GM19395 (cell line): Measurements from ENCODE around the gene ZDHHC16.
A peak's percentile ranks its signal among the peaks of the same experiment; 100 is the strongest.
"Not testable (repeated sequence)": the region's sequence is repeated elsewhere in the genome, so short reads cannot be mapped to it uniquely, and the experiment has no call there.

Experiments used
- ATAC-seq: cut with Tn5 transposase; IDR thresholded peaks from one replicate; pipeline ENCODE4 v1.9.1; 2021; ENCODE audit warnings: mild to moderate bottlenecking, moderate library complexity; ENCODE audit not compliant: unreplicated experiment

ZDHHC16 gene

DNA sequence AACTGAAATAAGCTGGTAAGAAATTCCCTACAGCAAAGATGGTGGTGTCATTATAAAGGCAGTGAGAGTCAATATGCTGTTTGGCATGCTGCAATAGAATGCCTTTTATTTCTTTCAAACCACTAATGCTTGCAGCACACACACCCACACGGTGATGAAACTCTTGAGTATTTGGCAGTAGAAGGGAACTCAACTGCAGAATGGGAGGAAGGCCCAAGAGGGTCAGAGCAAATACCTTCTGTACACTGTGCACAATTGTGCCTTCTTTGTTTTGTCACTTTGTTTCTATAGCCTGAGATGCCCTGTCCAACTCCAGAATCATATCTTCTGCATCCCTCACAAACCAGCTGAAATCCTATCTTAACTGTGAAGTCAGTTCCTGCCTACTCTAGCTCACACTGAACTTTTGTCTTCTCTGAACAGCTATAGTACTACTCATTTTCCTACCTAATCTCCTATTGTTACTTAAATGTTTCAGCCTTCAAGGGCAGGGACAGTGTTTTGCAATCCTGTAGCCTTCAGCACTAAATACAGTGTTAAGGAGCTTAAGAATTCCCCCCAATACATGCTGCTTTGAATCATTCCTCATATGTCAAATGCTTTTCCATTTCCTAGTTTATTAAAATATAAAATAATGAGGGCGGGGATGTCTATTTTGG, 30.1 kb downstream of the ZDHHC16 start:
- ATAC-seq = no peak

DNA sequence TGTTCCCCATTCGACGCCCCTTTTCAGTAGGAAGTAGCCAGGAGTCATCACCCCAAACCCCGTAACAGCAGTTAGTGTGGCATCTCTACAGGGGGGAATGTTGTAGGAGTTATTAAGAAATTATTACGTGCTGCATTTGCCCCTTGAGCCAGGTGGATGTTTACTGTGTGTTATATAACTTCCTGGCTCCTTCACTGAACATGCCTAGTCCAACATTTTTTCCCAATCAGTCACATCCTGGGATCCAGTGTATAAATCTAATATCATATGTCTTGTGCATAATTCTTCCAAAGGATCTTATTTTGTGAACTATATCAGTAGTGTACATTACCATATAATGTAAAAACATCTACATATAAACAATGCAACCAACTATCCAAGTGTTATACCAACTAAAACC, 33.4 kb downstream of the ZDHHC16 start:
- not testable (repeated sequence) for ATAC-seq

- ATAC-seq = no peak
These were observed 34.0 kb downstream of the ZDHHC16 start for GRCh38 chr10:97479939-97480338.

DNA sequence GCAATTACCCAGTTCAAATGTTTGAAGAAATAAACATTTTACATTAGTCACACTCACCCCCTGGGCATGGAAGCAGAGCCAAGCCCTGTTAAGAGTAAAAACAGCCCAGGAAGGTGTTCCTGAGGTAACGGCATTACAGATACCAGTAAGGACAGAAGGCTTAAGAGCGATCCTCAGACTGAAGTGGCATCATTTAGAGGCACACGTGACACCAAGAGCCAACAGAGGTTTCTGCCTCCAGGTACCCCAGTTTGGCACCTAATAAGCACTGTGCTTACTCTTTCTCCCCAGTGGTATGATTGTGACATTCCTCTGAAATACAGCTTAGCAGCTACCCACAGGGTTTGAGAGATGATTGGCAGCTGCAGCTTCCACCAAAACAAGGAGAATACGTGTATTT, 35.1 kb downstream of the ZDHHC16 start:
- ATAC-seq = no peak

- no peak for ATAC-seq
These were observed 36.4 kb downstream of the ZDHHC16 start for GRCh38 chr10:97482381-97482780.

- no peak for ATAC-seq
These were observed 37.5 kb downstream of the ZDHHC16 start for GRCh38 chr10:97483506-97483905.

DNA sequence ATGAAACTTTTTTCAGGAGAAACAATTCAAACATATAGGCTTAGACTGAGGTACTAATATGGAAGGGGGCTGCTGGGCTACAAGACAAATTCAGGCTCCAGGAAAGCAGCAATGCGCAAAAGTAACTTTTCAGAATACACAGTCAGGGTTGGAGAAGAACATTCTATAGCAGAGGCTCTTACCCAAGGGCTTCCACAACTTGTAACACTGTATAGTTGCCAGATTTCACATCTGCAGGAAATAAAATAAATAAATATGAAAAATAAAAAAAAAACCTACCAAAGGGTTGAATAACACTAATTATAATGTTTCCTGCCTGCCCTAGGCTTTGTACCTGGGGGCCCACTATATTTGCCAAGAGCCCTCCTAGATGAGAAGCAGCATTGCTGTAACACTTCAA, 37.9 kb downstream of the ZDHHC16 start:
- no peak for ATAC-seq

DNA sequence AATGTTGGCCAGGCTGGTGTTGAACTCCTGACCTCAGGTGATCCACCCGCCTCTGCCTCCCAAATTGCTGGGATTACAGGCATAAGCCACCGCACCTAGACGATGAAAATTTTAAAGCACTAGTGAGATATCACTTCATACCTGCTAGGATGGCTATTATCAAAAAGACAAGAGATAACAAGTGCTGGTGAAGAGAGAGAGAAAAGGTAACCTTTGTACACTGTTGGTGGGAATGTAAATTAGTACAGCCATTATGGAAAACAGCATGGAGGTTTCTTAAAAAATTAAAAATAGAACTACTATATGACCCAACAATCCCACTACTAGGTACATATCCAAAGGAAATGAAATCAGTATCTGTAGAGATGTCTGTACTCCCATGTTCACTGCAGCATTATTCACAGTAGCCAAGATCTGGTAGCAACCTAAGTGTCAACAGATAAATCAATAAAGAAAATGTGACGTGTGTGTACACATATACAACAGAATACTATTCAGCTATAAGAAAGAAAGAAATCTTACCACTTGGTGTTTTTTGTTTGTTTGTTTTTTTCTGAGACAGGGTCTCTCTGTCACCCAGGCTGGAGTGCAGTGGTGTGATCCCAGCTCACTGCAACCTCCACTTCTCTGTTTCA, 39.8 kb downstream of the ZDHHC16 start:
- no peak for ATAC-seq

- ATAC-seq = no peak
These were observed 44.6 kb downstream of the ZDHHC16 start for GRCh38 chr10:97490592-97490991.

- ATAC-seq = no peak
These were observed 48.2 kb downstream of the ZDHHC16 start for GRCh38 chr10:97494151-97494550.

GRCh38 chr10:97494863-97495506, 49.0 kb downstream of the ZDHHC16 start:
- ATAC-seq = no peak

DNA sequence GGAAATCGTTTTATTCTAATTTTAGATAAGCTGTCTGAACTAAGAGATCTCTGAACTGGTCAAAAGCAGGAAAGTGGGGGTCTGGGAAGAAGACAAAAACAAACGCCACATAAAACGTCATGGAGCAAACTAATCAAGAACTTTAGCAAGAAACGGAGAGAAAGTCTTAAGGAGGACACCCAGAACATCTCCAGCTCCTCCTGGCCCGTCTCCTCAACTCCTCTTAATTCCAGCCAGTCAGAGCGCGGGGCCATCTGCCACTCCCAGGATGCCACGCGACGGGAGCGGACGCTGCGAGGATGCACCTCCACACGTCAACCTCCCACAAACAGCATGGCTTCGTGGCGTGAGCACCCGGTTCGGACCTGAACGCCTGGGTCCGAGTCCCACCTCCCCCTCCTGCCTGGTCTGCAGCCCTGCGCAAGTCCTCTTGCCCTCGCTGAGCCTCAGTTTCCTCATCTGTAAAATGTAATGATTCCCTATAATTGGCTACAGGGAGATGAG, 51.6 kb downstream of the ZDHHC16 start:
- ATAC-seq = peak; percentile 41

DNA sequence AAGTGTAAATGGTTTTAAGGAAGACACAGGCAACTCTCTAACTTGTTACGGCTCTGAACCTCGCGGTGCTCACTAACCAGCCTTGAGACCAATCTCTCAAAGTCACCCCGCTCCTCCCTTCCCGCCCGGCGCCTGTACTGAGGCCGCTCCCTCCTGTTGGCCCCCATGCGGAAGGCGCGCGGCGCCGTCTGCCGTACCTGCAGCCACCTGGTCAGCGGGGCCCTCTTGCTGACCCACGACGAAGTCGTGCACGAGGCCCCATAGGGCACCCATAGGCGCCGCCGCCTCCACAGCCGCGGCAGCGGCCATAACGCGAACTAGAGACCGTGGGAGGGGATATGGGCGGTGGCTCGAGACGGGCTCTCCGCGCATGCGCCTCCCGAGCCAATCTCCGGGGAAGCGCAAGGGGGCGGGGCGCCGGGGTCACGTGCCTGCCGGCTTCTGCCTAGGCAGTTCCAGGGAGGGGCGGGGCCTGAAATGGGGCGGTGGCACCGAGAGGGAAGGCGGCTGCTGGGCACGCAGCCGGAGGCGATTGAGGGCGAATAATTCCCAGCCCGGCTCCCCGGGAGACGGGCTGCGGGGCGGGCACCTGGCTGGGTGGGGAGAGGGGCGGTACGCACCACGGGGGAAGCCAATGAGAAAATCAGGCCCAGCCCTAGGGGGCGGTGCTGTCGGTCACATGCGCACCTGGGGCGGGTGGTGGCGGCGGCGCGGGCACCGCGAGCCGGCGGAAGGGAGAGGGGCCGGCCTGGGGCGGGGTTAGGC, 52.3 kb downstream of the ZDHHC16 start, which contains the start of gene MMS19:
Gene MMS19 (minus strand): TSS at position 347 of the 765 bp plus-strand sequence. CDS start 38 bp downstream, at position 309.
- peak; percentile 92 for ATAC-seq

DNA sequence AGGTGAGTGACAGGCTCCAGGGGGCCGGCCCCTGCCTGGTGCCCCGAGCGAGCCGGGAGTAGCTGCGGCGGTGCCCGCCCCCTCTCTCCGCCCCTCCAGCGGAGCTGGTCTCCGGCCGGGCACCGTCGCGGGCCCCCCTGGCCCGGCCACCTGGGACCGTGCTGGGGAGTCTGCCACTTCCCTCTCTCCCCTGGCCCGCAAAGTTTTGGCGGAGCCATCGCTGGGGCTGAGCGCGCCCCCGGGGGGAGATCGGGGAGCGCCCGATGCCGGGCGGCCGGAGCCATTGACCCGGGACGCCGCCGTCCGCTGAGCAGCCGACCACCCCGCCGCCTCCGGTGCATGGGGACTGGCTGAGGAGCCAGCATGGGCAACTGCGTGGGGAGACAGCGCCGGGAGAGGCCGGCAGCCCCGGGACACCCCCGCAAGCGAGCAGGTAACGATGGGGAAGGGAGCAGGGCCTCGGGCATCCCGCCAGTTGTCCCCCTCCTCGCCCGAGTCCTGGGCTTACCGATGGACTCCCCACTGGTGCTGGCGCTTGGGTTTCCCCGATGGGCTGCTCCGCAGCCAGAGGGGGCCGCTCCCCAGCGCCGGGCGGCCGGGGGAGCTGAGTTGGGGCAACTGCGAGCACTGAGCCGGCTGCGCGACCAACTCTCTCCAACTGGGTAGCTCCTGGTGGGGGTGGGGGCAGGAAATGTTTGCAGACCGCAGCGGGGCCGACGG, 53.0 kb downstream of the ZDHHC16 start, which contains the start of gene UBTD1:
Gene UBTD1 (plus strand): TSS at position 84 of the 720 bp plus-strand sequence. CDS start 280 bp downstream, at position 364.
- ATAC-seq = peak; percentile 7

DNA sequence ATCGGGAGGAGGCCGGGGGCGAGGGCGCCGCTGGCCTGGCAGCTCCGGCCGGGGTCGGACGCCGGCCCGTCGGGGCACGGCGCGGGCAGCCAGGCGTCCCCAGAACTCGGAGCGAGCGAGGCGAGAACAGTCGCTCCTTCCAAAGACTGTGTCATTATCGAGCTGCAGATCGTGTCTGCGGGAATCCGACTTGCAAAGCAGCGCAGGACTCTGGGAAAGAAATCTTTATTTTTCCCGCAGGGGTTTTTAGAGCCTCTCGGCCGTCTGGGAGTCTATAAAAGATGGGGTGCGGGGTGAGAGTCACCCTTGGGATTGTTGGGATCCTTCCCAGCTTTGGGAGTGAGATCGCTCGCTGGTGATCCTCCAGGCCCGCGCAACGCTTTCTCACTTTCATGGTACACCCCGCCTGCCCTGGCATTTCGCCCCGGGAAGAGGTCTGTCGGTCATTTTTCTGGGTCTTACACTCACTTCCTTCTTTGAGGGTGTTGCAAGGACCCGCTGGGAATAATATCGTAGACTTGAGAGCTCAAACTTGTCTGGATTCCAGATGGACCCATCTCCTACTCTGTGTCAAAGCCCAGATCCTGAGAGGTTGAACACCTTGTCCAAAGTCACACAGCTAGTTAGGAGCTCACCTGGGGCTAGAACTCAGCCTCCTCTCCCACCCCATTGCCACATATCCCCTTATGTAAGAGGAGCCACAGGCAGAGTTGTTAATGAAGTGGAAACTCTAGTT, 53.8 kb downstream of the ZDHHC16 start:
- no peak for ATAC-seq

DNA sequence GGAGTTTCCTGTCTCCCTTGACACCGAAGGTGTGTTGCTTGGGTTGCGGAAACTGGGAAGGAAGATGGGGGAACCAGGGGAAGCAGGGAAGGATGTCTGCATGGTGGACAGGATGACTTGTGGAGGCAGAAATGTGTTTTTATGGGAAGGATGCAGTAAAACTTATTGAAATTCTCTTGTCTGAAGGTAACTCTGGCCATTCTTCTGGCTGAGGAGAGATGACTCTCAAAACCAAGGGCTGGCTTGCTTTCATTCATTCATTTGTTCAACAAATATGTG, 54.3 kb downstream of the ZDHHC16 start:
- ATAC-seq = no peak

- ATAC-seq = no peak
These were observed 56.9 kb downstream of the ZDHHC16 start for GRCh38 chr10:97502916-97503315.

DNA sequence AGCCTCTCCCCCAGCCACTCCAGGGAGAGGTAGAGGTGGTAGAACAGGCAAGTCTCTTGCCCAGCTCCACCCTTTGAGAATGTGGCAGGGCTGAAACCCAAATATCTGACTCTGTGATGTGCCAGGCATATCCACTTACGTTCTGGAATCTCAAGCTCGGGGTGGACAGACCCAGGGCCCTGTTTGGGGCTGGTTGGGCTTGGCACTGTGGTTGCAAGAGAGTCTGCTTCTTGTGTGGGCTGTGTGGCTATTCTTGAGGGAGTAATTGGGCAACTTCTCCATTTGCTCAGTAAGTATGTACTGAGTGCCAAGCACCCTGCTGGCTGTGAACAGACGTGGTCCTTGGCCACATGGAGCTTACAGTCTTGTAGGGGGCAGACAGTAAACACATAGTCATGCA, 57.4 kb downstream of the ZDHHC16 start:
- ATAC-seq = no peak

DNA sequence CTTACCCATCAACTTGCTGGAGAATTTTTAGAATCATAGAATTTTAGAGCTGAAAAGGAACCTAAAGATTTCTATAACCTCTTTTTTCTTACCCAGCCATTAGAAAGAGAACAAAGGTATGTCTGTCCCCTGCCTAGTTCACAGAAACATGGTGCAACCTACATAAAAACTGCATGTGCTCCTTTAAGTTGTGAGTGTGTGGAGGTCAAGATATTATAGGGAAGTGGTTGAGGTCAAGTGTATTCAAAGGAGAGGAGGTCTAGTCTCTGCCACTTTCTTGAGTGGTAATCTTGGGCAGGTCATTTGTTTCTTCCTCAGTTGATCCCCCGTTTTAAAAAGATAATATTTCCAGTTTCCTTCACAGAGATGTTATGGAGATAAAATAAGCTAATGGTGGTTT, 59.2 kb downstream of the ZDHHC16 start:
- no peak for ATAC-seq
